ENCODE measurements around the gene NTM.

The NTM gene

DNA sequence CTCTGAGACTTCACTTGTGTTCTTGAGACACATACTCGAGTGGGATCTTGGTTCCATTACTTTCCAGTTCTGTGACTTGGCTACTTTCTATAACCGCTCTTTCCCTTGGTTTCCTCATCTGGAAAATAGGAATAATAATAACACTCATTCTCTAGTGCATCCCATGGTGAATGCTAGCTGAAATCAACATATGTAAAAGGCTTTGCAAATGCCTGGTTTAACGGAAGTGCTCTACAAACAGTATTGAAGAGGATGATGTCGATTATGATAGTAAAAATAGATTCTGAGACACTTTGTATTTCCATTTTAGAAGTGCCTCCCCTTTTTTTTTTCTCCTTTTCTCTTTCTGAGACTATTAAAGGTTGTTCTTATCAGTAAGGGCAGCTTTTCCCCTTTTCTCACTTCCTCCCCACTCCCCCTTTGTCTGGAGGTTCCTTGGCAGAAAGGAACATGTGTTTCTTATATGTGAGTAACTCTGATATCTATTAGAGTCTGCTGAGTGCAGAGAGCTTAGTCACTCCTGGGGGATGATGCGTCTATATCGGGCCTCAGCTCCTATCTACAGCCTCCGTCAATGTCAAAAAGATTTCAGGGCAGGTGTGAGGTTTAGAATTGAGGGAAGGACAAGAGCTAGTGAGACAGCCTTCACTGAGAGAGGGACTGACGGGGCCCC is 489.3 kb downstream of the NTM start:
- Mint-ChIP-seq H3K9me3 (no peaks in the 10 kb centered on the region), H3K4me1 (ENCODE audit: low read depth) (peaks cover under 1% of the 10 kb centered on the region), H3K27ac (no peak overlapping the region), H3K4me3 (no peak overlapping the region), H3K27me3 (no peaks in the 10 kb centered on the region), H3K36me3 (ENCODE audit: low read depth) (no peaks in the 10 kb centered on the region)
- intact Hi-C loops (cut with micrococcal nuclease): loop anchor here (10.0 kb wide), 1 partner anchor 115 kb away; no protein-coding TSS in a partner anchor

DNA sequence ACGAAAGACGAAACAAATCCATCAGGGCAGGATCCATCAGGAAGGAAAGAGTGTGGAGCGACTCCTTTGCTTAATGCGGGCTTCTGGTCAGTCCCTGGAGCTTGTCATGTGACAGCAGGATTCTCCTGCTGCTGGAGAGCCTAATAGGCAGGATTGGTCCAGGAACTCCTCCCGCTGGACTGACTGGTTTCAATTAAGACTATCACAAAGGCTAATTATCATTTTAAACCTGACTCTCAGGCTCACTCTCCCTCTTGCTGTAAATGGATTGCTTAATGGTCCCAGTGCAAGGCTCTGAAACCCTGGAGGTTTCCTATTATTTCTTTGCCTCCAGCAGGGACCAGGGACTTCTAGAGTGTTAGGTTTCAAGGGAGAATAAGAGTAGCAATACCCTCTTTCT is 493.8 kb downstream of the NTM start:
- Mint-ChIP-seq H3K4me3 (no peak overlapping the region), H3K36me3 (ENCODE audit: low read depth) (no peaks in the 10 kb centered on the region), H3K27me3 (peaks cover 3% of the 10 kb centered on the region), H3K9me3 (no peaks in the 10 kb centered on the region), H3K27ac (no peak overlapping the region), H3K4me1 (ENCODE audit: low read depth) (peaks cover 7% of the 10 kb centered on the region)
- intact Hi-C loops (cut with micrococcal nuclease): loop anchor here (10.0 kb wide), 1 partner anchor 119 kb away; no protein-coding TSS in a partner anchor

DNA sequence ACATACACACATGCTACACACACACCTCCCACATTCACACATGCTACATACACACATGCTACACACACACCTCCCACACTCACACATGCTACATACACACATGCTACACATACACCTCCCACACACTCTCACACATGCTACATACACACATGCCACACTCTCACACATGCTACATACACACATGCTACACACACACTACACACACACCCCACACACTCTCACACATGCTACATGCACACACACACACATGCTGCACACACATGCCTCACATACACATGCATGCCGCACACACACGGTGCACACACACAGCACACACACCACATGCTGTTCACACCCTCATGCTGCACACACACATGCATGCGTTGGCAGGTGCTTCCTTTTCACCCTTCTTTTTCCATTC is 495.4 kb downstream of the NTM start:
- no peaks in the 10 kb centered on the region for H3K36me3 Mint-ChIP-seq (ENCODE audit: low read depth)
- H3K27me3 Mint-ChIP-seq: peaks cover 3% of the 10 kb centered on the region
- no peaks in the 10 kb centered on the region for H3K9me3 Mint-ChIP-seq
- H3K4me1 Mint-ChIP-seq (ENCODE audit: low read depth): peaks cover 7% of the 10 kb centered on the region
- no peak overlapping the region for H3K4me3 Mint-ChIP-seq
- intact Hi-C loops (cut with micrococcal nuclease): loop anchor here (5.0 to 10.0 kb wide), 3 partner anchors 121 to 1071 kb away; no protein-coding TSS in a partner anchor
- no peak overlapping the region for H3K27ac Mint-ChIP-seq

DNA sequence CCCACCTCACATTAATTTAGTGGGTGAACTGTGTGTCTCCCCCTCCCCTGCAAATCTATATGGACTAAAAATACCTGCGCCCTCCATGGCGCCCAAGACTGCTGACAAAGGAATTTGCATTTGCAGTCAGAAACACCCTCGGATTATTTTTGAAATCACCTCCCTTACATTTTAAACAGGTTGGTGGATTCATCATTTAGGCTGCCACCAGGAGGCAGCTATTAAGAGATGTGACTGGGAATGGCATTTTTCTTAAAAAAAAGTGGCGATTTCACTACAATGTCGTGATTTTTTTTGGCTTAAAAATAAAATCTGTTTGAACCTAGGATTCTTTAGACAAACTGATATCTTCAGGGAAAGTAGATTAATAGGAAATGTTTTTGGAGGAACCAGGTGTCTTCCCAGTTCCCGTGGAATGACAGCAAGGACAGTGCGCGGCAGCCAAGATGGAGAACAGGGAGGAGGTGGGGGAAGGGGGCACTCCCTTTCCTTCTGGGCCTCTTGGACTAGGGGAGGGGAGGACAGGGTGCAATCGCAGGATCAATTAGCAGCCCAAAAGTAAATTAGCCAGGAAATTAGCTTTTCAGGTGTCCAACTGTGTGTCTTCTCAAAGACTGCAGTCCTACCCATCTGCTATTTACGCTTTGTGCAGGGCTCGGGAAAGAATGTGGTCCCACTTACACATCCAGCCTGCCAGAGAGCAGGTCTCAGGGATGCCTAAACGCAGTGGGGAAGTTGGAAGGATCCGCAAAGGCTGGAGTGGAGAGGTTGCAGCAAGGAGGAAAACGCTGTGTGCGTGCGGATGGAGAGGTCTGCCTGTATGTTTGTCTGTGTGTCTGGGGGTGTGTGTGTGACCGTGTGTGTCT is 496.4 kb downstream of the NTM start:
- Mint-ChIP-seq H3K9me3 (no peaks in the 10 kb centered on the region), H3K4me1 (ENCODE audit: low read depth) (peaks cover 7% of the 10 kb centered on the region), H3K27me3 (peaks cover 3% of the 10 kb centered on the region), H3K36me3 (ENCODE audit: low read depth) (no peaks in the 10 kb centered on the region), H3K27ac (no peak overlapping the region), H3K4me3 (no peak overlapping the region)
- intact Hi-C loops (cut with micrococcal nuclease): loop anchor here (1.0 to 10.0 kb wide), 4 partner anchors 122 to 1071 kb away; no protein-coding TSS in a partner anchor

DNA sequence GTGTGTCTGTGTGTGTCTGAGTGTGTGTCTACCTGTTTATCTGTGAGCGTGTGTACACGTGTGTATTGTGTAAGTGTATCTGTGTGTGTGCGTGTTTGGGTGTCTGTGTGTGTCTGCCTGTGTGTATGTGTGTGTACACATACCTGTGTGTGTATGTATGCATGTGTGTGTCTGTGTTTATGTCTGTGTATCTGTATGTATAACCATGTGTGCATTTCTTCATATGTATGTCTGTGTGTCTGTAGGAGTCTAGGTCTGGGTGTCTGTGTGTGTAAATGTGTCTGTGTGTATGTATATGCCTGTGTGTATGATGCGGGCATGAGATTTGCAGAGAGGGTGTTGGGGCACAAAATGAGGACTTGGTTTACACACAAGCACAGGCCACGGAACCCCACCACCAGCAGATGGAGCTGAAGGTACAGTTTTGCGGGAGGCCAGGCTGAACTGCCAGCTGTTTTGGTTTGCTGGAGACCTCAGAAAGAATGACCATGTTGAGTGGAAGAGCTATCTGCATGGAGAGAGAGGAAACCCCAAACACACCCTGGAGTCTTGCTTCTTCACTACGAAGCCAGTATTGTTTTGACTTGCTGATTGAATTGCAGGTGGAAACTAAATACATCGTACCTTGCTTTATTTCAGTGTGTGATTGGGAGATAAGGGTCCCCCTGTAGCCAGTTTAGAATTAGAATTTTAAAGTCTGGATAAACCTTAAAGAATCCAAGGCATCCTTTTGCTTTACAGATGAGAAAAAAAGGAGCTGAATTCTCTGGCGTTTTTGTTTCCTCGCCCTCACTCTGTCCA is 497.2 kb downstream of the NTM start:
- Mint-ChIP-seq H3K4me1 (ENCODE audit: low read depth) (peaks cover 7% of the 10 kb centered on the region), H3K9me3 (no peaks in the 10 kb centered on the region), H3K36me3 (ENCODE audit: low read depth) (no peaks in the 10 kb centered on the region), H3K27ac (no peak overlapping the region), H3K27me3 (peaks cover 6% of the 10 kb centered on the region), H3K4me3 (no peak overlapping the region)
- intact Hi-C loops (cut with micrococcal nuclease): loop anchor here (1.0 to 10.0 kb wide), 4 partner anchors 123 to 1070 kb away; no protein-coding TSS in a partner anchor

DNA sequence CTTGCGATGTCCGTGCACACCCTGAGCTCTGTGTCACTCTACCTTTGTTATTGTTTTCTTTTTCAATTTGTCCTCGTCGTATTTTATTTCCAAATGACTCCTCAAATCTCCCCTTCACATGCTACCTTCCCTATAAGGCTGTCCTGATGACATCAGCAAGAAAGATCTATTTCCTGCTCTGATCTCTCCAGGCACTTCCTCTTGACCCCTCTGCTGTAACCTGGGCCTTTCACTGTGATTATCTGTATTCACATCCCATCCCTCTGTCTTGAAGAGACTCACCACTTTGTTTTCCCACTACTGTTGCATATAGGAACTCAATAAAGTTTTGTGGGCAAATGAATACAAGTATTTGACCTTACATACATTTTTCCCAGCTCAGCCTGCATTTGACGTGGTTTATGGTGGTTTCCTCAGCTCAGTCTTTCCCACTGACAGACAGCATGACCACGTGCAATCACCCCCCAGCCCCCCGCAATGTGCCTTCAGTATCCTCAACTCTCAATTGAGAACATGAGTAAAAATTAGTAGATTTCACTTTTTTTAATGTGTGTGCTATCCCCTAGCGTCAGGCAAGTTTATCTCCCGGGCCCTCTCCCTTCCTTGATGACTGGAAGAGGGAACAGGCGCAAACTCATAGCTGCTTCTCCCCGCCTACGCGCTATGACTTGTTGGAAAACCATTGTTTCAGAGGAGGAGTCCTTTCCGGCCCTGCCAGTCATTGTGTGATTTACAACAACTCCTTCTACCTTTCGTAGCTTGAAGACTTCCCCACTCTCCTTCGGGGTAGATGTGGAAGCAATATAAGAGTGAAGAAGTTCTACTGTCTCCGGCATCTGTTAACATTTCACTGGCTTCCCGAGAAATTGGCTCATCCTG is 498.5 kb downstream of the NTM start:
- Mint-ChIP-seq H3K4me1 (ENCODE audit: low read depth) (peaks cover 7% of the 10 kb centered on the region), H3K9me3 (no peaks in the 10 kb centered on the region), H3K4me3 (no peak overlapping the region), H3K36me3 (ENCODE audit: low read depth) (no peaks in the 10 kb centered on the region), H3K27me3 (peaks cover 6% of the 10 kb centered on the region), H3K27ac (no peak overlapping the region)
- intact Hi-C loops (cut with micrococcal nuclease): loop anchor here (5.0 to 10.0 kb wide), 3 partner anchors 124 to 1068 kb away; no protein-coding TSS in a partner anchor

DNA sequence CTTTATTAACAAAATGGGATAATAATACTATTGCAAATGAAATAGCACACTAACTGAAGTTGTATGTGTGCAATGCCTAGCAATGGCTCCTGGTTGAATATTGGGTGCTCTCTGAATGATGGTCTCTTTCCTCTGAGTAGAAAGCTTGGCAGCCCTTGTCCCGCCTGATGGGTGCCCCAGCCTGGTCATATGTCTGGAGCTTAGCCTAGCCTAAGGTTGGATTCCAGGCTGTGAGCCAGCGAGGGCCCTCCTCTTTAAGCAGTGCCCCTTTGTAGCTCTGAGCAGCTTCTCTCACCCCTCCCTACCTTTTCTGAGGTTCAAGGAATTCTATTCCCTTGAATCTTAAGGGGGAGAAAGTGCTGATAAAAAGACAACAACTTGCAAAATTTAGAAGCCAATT is 499.9 kb downstream of the NTM start:
- Mint-ChIP-seq H3K4me3 (no peak overlapping the region), H3K27me3 (peaks cover 6% of the 10 kb centered on the region), H3K36me3 (ENCODE audit: low read depth) (no peaks in the 10 kb centered on the region), H3K27ac (no peak overlapping the region), H3K9me3 (no peaks in the 10 kb centered on the region), H3K4me1 (ENCODE audit: low read depth) (peaks cover 7% of the 10 kb centered on the region)
- intact Hi-C loops (cut with micrococcal nuclease): no loop called here

DNA sequence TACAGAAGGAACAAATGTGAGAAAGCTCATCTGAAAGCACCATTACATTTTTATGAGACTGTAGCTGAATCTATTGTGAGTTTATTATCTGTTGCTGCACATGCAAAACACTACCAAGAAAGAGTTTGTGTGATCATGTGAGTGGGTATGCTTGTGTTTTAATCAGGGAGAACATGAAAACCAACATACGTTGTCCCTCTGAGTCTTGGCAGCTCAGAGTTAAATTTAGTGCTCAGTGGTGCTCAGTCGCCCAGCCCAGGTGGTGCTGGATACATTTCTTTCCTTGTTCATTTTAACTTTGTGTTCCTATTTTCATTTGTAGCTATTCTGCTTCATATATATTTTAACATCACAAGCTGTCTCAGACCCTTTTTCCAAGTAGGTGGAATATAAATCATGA is 500.6 kb downstream of the NTM start:
- Mint-ChIP-seq H3K9me3 (no peaks in the 10 kb centered on the region), H3K4me3 (no peak overlapping the region), H3K4me1 (ENCODE audit: low read depth) (peaks cover 7% of the 10 kb centered on the region), H3K27me3 (peaks cover 8% of the 10 kb centered on the region), H3K36me3 (ENCODE audit: low read depth) (no peaks in the 10 kb centered on the region), H3K27ac (no peak overlapping the region)
- intact Hi-C loops (cut with micrococcal nuclease): no loop called here

DNA sequence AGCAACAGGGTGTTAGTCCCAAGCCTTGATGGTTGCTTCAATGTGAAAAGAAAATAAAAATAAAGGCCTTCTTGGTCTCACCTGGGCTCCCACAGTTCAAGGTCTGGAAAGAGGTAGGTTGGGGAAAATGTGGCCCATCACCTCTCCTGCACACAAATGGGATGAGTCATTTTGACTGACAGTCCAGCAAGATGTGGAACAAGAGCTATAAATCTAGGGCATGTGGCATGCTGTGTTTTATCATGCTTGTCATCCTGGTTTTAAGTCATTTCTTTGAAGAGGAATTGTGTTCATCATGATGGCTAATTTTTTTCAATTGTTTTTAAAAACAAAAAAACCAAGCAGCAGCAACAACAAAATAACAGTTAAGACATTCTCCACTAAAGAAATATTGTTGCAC is 503.7 kb downstream of the NTM start:
- H3K27me3 Mint-ChIP-seq: peaks cover 8% of the 10 kb centered on the region
- no peaks in the 10 kb centered on the region for H3K36me3 Mint-ChIP-seq (ENCODE audit: low read depth)
- no peaks in the 10 kb centered on the region for H3K9me3 Mint-ChIP-seq
- no peaks in the 10 kb centered on the region for H3K4me1 Mint-ChIP-seq (ENCODE audit: low read depth)
- no peak overlapping the region for H3K4me3 Mint-ChIP-seq
- intact Hi-C loops (cut with micrococcal nuclease): no loop called here
- H3K27ac Mint-ChIP-seq: no peak overlapping the region

DNA sequence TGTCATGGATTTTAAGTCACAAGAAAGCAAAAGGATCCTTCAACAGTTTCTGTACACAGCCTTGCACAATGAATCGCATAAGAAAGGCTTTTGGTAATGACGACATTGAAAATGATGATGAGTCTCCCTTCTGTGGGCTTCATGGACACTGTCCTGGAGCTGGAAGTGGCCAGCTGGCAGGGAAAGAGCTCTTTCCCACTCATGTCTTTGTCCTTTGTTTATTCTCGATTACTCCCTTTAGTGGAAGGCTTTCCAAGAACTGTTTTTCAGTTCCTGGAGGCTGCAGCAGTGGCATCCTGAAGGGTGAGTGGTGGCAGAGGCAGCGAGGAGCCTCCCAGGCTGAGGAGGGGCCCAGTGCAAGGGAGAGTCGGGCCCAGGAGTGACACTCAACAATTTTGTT is 505.2 kb downstream of the NTM start:
- no peaks in the 10 kb centered on the region for H3K4me1 Mint-ChIP-seq (ENCODE audit: low read depth)
- intact Hi-C loops (cut with micrococcal nuclease): no loop called here
- no peak overlapping the region for H3K27ac Mint-ChIP-seq
- no peaks in the 10 kb centered on the region for H3K36me3 Mint-ChIP-seq (ENCODE audit: low read depth)
- H3K9me3 Mint-ChIP-seq: no peaks in the 10 kb centered on the region
- peaks cover 14% of the 10 kb centered on the region for H3K27me3 Mint-ChIP-seq
- H3K4me3 Mint-ChIP-seq: no peak overlapping the region

DNA sequence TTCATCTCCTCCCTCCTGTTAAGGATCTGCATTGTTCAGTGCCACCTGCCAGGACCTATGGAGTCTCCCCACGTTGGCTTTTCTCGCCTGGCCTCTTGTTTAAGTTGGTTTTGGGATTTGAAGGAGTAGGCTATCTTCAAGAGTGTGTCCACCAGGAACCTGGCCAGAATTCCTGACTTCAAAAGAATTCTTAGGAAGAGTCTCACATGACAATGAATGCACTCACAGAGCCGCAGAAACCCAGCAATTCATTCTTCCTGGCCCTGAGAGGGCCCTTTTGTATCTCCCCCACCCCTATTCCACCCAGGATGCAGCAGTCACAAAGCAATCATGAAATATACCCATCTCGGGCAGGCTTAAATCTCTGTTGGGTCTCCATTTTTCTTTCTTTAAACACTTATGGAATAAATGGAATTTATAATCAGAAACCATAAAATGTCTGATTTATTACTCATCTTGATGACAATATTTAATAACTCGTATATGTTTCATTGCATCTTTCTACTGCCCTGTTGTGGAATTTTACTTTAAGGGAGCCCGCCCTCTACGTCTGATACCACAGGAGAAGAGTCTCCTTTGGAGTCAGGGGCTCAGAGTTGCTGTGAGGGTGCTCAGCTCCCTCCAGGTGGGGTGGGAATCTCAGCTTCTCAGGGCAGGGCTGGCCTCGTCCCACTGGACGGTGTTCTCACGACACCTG is 507.0 kb downstream of the NTM start:
- intact Hi-C loops (cut with micrococcal nuclease): no loop called here
- peaks cover 15% of the 10 kb centered on the region for H3K27me3 Mint-ChIP-seq
- H3K36me3 Mint-ChIP-seq (ENCODE audit: low read depth): no peaks in the 10 kb centered on the region
- no peaks in the 10 kb centered on the region for H3K4me1 Mint-ChIP-seq (ENCODE audit: low read depth)
- H3K9me3 Mint-ChIP-seq: no peaks in the 10 kb centered on the region
- no peak overlapping the region for H3K27ac Mint-ChIP-seq
- H3K4me3 Mint-ChIP-seq: no peak overlapping the region

DNA sequence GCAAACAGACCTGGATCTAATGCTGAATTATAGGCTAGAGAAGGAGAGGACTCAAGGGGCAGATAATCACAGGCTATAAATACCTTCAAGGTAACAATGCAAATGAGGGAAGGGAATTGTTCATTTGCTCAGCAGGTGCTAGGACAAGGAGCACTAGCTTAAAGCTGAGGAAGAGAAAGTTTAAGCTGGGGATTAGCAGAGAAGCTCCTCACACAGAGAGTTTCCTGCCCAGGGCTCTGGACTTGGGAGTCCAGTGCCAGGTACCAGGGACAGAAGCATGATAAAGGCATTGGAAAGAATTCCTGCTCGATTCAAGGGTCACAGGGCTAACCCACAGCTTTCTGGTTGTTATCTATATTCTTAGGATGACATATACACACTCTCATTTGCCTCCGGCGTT is 509.9 kb downstream of the NTM start:
- Mint-ChIP-seq H3K9me3 (no peaks in the 10 kb centered on the region), H3K4me3 (no peak overlapping the region)

More for the DNA sequence above, 509.9 kb downstream of the NTM start:
- Mint-ChIP-seq H3K4me1 (ENCODE audit: low read depth) (no peaks in the 10 kb centered on the region), H3K27me3 (peaks cover 27% of the 10 kb centered on the region), H3K36me3 (ENCODE audit: low read depth) (no peaks in the 10 kb centered on the region), H3K27ac (no peak overlapping the region)
- intact Hi-C loops (cut with micrococcal nuclease): no loop called here
